GM18861 (cell line): ENCODE results near the gene SETD5.
A peak's percentile ranks its signal among the peaks of the same experiment; 100 is the strongest.

ENCODE experiments used
- ATAC-seq: cut with Tn5 transposase; IDR thresholded peaks from one replicate; pipeline ENCODE4 v1.9.1; 2021; ENCODE audit not compliant: unreplicated experiment

Gene SETD5, protein sequence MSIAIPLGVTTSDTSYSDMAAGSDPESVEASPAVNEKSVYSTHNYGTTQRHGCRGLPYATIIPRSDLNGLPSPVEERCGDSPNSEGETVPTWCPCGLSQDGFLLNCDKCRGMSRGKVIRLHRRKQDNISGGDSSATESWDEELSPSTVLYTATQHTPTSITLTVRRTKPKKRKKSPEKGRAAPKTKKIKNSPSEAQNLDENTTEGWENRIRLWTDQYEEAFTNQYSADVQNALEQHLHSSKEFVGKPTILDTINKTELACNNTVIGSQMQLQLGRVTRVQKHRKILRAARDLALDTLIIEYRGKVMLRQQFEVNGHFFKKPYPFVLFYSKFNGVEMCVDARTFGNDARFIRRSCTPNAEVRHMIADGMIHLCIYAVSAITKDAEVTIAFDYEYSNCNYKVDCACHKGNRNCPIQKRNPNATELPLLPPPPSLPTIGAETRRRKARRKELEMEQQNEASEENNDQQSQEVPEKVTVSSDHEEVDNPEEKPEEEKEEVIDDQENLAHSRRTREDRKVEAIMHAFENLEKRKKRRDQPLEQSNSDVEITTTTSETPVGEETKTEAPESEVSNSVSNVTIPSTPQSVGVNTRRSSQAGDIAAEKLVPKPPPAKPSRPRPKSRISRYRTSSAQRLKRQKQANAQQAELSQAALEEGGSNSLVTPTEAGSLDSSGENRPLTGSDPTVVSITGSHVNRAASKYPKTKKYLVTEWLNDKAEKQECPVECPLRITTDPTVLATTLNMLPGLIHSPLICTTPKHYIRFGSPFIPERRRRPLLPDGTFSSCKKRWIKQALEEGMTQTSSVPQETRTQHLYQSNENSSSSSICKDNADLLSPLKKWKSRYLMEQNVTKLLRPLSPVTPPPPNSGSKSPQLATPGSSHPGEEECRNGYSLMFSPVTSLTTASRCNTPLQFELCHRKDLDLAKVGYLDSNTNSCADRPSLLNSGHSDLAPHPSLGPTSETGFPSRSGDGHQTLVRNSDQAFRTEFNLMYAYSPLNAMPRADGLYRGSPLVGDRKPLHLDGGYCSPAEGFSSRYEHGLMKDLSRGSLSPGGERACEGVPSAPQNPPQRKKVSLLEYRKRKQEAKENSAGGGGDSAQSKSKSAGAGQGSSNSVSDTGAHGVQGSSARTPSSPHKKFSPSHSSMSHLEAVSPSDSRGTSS (N-terminal part only)

DNA sequence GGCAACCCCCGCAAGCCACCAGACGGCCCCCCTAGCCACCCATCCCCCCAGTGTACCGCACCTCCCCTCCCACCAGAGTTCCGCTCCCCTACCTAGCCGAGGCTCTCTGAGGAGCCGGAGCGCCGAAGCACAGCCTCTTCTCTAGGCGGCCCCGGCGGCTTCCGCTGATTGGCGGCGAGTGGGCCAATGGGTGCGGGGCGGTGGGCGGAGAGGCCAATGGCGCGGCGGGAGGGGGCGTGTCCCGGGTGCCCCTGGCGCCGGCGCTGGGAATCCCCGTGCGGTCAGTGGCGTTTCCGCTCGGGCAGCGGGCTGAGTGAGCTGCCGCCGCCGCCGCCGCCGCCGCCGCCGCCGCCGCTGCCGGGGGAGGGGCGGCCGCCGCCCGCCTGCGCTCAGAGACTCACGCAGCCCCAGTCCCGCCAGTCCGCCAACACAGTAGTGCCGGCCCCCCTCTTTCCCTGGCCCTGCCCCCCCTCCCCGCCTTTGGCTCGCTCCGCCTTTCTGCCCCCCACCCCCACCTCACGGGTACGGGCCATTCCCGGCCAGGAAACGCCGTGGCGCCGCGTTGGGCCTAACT is at the start of gene SETD5:
SETD5 (plus strand) TSS at position 284 of the 574 bp plus-strand sequence. CDS start 31,324 bp downstream, outside the sequence.
- ATAC-seq = peak; percentile 36

DNA sequence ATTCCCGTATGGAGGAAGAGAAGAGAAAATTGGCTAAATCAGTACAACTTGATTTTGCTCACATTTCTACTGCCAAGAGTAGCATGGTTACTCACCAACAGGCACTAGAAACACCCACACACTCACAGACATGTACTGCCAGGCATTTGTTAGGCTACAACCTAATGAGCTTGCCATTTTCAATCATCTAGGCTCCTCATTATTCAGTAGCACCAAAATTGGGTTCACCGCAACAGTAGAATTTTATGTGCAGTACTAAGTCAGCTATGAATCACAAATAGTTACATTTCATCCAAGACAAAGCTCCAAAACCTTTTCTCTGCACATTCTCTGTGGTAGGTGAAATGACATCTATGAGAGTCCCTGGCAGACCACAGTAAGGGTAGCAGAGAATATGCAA is 49.5 kb upstream of the SETD5 start:
- no peak for ATAC-seq

DNA sequence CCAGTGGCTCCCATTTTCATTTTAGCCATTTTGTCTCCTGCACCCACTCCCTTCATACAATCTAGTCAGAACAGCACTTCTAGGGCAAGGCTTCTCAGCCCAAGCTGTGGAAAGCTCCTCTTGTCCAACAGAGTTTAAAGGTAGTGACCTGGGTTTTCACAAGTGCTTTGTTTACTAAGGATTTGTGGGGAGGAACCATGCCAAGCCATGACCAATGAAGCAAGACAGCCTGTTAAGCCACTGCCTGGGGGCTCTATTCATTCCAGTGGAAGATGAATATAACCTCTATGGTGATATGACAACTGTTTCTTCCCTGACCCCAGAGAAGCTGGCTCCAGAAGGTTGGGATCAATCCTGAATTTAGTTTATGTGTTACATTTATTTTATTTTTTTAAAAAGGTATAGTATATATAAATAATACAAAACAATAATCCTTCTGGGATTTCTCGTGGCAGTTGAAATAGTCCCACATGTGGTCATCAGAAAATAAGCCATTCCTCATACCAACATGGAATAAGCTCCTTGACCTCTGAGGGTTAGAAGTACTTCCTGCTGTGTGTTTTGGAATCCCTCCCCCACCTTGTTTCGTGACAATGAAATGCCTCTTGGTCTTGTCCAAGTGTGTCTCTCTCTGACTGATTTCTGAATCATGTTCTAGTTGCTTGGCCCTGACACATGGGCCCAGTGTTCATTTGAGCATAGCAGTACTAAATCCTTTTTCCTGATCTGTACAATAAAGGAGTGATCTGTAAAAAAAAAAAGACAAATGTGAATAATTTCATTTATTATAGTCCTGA is 47.9 kb upstream of the SETD5 start:
- ATAC-seq = no peak

DNA sequence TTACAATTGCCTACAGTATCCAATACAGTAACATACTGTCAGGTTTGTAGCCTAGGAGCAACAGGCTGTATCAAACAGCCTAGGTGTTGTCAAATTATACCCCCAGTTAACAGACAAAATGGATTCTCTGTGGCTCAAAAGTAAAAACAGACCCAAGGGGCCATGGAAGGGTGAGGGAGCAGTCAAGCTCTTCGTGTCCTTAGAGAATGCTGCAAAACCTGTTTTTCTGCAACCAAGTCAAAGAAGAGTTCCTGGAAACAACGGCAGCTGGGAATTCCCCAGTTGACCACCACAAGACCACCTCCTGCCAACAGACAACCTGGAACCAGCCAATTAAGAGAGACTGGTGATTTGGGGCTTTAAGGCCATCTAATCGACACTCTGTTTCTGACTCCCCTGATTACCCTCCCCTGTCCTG is 45.7 kb upstream of the SETD5 start:
- no peak for ATAC-seq

DNA sequence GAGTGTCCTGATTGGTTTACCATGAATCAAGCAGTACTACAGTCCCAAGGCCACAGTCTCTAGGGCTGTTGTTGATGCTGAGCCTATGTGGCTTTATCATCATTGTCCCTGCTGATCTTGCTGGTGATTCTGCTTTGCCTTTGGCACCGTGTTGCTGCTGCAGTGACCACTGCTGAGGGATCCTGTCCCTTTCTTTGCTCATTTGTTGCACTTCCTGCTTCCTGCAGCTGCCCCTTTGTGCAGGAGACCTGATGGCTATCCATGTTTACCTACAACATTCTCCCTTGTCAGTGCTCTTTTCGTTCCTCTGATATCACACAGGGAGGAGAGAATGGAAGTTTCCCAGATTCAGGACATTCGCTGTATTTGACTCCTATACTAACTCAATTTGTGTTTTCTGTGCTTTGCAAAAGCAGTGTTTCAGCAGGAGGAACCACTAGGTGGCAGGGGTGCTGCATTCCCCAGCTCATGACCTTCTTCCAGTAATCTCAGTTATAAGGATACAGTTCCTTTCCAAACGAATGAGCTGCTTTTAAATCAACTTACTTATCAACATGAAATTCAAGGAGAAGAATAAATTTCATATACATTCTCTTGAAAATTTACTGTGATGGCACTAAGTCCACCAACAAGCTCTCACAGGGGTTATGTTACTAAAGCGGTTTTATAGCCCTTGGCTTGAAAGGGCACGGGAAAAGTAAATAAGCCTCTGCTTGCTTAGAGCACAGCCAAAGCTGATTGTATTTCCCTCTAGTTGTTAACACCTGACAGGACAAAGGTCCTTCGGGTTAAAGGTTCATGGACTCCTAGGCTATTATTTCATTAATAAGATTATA is 44.3 kb upstream of the SETD5 start:
- ATAC-seq = peak; percentile 52

DNA sequence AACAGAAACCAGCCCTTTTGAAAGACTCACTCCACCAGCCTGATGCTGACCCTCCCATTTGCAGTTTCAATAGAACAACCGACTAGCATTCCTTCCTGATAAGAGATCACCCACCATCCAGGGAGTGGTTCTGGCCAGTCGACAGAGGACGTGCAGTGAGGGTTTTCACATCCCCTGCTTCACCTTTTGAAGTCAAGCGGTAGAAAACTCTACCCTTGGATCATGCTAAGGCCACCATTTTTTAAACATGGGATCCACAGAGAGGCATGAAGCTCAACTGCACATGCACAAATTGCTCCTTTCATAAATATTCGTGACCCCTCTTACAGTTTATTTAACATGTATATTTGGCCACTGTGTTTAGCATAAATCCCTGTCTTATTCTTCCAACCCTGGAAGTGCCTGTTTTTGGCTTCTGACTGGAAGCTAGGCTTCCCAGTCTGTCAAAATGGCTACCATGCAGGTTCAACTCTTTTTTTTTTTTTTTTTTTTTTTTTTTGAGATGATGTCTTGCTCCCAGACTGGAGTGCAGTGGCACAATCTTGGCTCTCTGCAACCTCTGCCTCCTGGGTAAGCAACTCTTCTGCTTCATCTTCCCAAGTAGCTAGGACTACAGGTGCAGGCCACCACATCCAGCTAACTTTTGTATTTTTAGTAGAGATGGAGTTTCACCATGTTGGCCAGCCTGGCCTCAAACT is 35.6 kb upstream of the SETD5 start:
- no peak for ATAC-seq

DNA sequence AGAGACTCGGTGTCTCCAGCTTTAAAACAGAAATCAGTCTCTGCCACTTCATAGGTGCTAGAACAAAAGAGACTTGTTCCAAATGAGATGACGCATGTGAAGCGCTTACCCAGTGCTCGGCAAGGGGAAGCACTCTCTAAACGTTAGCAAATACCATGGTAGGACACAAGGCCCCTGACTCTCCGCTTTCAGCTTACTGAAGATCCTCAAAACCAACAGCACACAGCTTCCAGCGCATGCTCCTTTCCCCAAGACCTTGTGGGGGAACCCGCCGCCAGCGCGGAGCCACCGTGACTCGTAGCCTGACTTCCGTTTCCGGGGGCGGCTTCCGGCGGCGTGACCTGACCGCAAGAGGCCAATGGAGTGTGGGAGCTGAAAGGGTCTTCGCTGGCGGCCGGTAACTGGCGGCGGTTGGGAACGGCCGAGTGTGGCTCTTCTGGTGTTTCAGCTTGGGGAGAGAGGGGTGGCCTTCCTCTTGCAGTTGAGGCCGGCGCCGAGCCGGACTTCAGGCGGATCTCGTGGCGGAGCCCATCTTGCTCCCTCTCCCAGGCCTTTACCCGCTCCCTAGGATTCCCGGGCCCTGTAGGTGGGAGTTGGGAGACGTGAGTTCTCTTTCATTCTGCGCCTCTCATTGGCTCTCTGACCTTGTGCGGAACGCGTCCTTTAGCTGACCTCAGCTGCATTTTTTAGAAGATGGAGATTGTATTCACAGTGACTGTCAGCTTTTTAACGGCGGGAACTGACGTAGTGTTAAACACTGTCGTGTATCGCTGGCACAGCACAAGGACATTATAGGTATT is 34.5 kb upstream of the SETD5 start, which contains the start of gene THUMPD3:
THUMPD3 (plus strand) TSS at position 324 of the 800 bp plus-strand sequence. CDS start 2,015 bp downstream, outside the sequence.
- peak; percentile 93 for ATAC-seq

DNA sequence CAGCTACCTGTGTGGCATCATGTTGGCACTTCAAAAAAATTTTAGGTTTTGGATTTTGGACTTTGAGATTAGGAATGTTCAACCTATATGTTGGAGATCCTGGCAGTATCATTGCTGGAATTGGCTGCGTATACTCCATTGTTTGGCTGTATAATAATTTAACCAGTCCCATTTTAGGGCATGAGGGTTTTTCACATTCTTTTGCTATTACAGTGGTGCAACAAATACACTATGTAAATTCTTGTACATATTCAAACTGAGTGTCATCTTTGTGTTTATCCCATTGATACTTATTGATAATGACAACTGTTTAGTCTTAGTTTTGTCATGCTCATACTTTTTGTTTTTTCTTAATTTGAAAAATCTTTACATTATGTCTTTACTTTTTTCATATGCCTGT is 27.9 kb upstream of the SETD5 start:
- no peak for ATAC-seq

DNA sequence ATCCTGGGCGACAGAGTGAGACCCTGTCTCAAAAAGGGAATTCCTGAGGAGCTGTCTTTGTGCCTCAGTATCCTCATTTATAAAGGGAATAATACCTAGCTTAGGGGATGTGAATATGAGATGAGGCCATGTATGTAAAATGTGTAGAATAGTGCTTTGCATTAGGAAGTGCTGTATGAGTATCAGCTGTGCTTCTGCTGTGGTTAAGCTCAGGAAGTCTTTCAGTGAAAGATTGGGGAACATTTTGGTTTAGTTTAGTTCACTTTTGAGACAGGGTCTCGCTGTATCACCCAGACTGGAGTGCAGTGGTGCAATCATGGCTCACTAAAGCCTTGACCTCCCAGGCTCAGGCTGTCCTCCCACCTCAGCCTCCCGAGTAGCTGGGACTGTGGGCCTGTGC is 23.9 kb upstream of the SETD5 start:
- ATAC-seq = no peak

DNA sequence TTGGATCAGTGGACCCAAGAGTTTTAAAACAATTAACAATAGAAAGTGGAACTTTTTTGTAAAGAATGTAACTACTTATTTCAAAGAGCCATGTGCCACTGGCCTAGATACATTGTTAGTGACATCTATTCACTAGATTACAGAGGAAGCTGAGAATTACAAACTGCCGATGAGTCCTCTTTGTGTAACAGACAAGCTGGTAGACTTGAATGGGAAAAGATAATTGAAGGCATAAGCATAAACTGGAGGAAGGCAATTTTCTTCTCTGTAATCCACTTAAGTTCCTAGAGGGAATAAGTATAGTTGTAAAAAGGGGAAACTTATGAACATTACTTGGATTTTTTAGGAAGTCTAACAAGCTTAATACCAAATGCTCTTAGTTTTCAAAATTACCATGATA is 19.4 kb upstream of the SETD5 start:
- no peak for ATAC-seq

DNA sequence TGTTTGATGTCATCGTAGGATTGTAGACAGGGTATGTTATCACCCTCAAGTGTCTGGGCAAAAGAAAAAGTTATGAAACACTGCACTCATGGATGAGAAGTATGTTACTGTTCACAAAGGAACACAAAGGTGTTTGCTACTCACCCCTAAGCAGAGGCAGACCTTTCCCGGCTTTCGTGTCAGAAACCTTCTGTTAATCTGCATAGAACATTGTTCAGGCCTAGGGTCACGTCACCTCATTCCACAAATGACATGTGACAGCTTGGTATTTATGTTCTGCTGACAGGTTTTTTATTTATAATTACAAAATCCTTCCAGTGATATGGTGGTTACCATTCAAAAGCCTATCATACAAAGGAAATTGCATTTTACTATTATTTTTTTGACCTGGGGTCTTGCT is 18.1 kb upstream of the SETD5 start:
- ATAC-seq = no peak

DNA sequence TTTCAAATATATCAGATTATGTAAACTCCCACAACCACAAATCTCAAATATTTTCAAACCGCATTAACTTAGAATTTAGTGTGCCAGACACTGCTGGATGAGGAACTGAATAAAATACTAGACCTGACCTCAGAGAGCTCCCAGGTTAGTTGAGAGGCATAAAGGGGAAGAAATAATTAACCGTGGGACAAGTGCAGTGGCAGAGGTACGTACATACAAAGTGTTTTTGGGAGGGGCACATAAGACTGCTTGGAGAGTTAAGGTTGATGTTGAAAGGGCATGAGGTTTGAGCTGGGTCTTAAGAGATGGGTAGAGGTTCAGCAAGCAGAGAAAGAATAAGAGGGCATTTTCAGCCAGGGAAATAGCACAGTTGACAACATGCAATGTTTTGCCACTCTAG is 17.4 kb upstream of the SETD5 start:
- ATAC-seq = no peak

DNA sequence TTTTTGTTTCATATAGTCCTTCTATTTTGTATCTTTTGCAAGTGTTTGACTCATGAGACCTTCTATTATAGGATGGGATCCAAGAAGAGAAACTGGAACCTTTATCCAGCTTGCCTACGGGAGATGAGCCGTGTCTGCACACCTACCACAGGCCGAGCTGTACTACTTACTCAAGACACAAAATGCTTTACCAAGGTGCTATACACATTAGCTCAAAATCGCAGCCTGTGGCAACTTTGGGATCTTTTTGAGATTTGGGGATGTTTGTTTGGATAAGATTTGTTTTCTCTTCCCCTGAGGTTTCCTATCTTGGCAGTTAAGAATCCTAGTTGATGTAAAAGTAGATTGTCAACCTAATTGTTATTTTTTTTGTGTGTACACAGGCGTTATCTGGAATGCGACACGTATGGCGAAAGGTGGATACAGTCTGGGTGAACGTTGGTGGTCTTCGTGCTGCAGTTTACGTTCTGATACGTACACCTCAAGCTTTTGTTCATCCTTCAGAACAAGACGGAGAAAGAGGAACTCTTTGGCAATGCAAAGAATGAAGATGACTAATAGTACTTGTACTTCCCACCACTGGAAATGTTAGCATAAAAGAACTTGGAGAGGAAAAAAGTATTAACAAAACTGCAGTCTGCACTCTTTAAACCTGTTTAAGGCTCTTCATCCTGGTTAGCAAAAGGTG is 13.1 kb upstream of the SETD5 start:
- no peak for ATAC-seq

DNA sequence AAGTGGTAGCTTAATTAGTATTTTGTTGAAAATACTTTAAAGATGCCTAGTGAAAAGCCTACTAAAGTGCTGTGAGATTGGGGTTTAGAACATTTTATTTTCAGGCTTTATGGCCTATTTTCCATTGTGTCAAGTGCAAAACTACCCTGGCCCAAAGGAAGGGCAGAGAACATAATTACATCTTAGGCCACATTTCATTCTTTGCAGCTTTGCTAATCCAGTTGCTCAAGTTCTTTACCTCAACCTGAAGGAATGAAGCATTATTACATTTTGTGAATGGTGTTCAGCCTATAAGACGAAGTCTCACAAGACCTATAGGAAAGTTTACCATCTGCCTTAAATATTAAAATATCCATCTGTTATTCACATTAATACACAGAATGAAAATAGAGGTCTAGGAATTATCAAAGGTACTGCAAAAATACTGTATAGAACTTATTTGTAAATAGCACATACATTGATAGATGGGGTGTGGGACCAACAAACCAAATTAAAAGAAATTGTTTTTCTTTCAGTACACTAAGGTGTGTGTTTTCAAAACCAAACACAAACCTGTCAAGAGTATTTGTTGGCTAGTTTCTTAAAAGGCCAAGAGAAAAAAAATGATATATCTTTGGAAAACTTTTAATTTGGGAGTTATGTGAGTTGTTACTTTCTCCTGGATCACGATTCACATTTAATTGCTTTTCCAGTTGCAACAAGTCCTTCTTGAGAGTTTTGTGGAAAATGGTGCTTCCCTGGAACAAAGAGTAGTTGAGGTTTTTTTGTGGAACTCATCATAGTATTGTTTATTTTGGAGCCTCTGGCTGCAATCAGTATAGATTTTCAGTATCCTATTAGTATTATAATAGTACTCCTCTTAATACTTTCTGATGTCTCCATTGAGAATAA is 12.0 kb upstream of the SETD5 start:
- no peak for ATAC-seq

DNA sequence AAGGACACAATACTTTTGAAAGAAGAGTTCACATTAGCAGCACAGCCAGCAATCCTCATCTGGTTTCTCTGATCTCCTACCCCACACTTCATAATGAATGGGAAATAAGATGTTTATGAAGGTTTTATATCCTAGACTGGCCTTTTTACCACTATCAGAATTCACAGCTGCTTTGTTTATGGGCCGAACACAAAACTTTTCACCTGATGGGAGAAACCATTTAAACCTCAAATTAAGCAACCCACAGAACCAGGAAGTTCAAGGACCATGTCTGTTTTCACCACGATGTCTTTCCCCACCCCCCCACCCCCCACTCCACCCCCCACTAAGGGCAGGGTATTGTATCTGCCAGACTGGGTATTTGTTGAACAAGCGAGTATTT is 11.3 kb upstream of the SETD5 start:
- no peak for ATAC-seq
